Limb (tissue), 2 donors: ENCODE measurements around the gene GNA15.

ENCODE experiments used
- DNase-seq, 2 donors: peaks; one replicate each; pipeline ENCODE4 v3.0.0-alpha.2; 2016; ENCODE audit errors: extremely low spot score in 2 of 2

Gene GNA15

GRCh38 chr19:3121396-3121795, 14.4 kb upstream of the GNA15 start:
- no peak for DNase-seq

GRCh38 chr19:3121821-3122511, 13.9 kb upstream of the GNA15 start:
- DNase-seq = no peak

- no peak for DNase-seq
These were observed 13.3 kb upstream of the GNA15 start for GRCh38 chr19:3122512-3122870.

GRCh38 chr19:3123088-3123721, 12.6 kb upstream of the GNA15 start:
- peak in 1 of 2 donors; percentile 22 for DNase-seq

DNA sequence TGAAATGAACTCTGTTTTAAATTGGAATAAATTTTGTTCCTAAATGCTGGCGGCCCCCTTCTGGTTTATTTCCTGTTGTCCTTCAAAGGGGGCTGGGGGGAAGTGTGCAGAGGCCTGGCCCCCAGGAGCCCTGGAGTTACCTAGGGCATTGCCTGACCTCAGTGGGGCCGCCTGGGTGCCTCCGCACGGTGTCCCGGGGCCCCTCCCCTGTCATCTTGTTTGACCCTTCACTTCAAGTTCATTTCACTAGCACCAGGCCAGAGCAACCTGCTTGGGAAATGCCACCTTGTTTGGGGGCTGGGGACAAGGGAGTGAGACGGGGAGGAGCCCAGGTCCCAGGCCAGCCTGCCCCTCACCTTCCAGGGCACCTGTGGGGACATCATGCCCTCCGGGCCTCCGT, 11.9 kb upstream of the GNA15 start:
- no peak for DNase-seq

DNA sequence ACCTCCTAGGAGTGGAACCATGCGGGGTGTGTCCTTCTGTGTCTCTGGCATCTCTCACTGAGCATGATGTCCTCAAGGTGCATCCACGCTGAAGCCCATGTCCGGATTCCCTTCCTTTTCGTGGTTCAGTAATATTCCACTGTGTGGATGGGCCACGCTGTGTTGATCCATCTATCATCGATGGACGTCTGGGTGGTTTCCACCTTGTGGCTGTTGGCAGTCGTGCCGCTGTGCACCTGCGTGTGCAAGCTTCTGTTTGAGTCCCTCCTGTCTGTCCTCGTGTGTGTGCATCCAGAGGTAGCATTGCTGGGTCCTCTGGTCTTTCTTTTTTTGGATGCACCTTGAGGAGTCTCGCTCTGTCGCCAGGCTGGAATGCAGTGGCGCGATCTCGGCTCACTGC, 11.2 kb upstream of the GNA15 start:
- no peak for DNase-seq

- DNase-seq = peak in 1 of 2 donors; percentile 61
These were observed 9.8 kb upstream of the GNA15 start for GRCh38 chr19:3125900-3126524.

DNA sequence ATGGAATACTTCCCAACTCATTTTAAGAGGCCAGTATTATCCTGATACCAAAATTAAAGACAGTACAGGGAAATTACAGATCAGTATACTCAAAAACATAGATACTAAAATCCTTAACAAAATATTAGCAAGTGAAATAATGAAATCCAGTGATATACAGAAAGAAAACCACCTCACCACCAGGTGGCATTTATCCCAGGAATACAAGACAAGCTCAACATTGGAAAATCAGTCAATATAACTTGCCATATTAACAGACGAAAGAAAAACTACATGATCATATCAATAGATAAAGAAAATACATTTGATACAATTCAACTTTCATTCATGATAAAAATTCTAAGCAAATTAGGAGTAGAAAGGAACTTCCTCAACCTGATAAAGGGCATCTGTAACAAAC, 6.7 kb upstream of the GNA15 start:
- no peak for DNase-seq

DNA sequence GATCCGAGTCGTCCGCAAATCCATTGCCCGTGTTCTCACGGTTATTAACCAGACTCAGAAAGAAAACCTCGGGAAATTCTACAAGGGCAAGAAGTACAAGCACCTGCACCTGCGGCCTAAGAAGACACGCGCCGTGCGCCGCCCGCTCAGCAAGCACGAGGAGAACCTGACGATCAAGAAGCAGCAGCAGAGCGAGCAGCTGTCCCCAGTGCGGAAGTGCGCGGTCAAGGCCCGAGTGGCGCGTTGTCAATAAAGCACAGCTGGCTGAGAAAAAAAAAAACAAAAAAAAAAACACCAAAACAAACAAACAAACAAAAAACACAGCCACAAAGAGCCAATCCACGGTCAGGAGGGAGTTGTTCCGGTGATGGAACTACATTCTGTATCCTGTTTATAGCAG, 4.7 kb upstream of the GNA15 start:
- DNase-seq = no peak

DNA sequence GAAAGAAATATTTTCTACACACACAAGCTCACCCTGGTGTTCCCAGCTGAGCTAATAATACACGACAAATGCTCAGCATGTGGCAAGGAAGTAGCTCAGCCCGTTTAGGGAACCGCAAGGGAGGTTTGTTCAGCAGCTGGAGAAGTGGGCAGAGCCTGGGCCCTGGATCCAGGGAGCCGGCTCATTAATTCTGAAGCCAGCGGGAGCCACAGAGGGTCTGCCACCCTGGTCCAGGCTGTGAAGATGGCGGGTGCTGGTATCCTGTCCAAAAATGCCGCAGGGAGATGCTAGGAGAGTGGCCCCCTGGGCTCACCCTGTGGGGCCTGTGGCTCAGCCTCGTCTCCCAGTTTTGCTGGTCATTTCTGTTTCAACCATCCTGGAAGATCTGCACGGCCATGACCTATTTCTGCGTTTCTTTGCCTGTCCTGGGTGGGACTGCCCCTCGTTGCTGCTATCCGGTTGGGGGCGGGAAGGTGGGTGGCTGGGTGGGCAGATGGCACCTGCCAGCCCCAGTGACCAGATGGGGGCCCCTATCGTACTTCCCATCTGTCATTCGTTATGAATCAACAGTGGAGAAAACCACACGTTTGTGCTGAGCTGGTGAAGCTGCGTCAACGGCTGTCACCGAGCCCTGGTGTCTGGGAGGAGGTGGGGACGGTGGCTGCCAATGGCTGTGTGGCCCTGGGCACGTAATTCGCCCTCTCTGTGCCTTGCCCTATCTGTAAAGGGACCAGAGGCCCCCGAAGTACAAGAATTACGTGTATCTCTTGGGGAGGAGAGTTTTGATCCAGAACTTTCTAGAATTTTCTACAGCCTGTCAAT, 2.7 kb upstream of the GNA15 start:
- no peak for DNase-seq

GRCh38 chr19:3133793-3134116, 2.1 kb upstream of the GNA15 start:
- DNase-seq = no peak

GRCh38 chr19:3136684-3137055, 837 bp downstream of the GNA15 start:
- DNase-seq = no peak

GRCh38 chr19:3137119-3137518, 1.3 kb downstream of the GNA15 start:
- DNase-seq = peak in 1 of 2 donors; percentile 27

GRCh38 chr19:3138268-3138667, 2.4 kb downstream of the GNA15 start:
- no peak for DNase-seq

GRCh38 chr19:3140667-3141038, 4.8 kb downstream of the GNA15 start:
- no peak for DNase-seq

GRCh38 chr19:3142292-3142670, 6.4 kb downstream of the GNA15 start:
- DNase-seq = no peak

- DNase-seq = no peak
These were observed 7.0 kb downstream of the GNA15 start for GRCh38 chr19:3142781-3143337.

GRCh38 chr19:3145909-3146676, 10.3 kb downstream of the GNA15 start:
- no peak for DNase-seq

DNA sequence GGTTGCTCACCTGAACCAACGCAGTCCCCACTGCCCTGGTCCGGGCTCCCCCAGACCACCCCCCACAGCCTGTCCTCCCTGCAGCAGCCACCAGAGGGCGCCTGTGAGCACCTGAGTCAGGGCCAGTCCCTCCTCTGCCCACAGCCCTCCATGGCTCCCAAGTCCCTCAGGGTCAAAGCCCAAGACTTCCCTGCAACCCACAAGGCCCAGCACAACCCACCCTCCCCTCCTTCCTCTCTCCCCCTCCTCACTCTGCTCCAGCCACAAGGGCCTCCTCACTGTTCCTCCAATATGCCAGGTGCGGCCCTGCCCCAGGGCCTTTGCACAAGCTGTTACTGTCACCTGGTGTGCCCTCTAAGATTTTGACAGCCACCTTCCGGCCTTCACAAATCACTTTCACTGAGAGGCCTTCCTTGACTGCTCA, 10.9 kb downstream of the GNA15 start:
- no peak for DNase-seq

- DNase-seq = no peak
These were observed 12.7 kb downstream of the GNA15 start for GRCh38 chr19:3148503-3148902.

GRCh38 chr19:3149089-3149488, 13.3 kb downstream of the GNA15 start:
- no peak for DNase-seq
